Astrocyte (in vitro differentiated cells and primary cell): ENCODE measurements around the gene LYRM4.

Experiments used
- EZH2 ChIP-seq: IDR thresholded peaks from 2 replicates; pipeline ENCODE4 v1.6.1; 2012; ENCODE audit warnings: mild to moderate bottlenecking, low read length, inconsistent platforms; ENCODE audit not compliant: insufficient read depth
- TF ChIP-seq, protein P1 (sequence below): IDR thresholded peaks from 2 replicates; pipeline ENCODE4 v1.5.1; 2011; ENCODE audit warnings: low read depth, mild to moderate bottlenecking, inconsistent platforms, low read length, moderate library complexity; ENCODE audit not compliant: insufficient read depth

- TF ChIP-seq, protein P1, sequence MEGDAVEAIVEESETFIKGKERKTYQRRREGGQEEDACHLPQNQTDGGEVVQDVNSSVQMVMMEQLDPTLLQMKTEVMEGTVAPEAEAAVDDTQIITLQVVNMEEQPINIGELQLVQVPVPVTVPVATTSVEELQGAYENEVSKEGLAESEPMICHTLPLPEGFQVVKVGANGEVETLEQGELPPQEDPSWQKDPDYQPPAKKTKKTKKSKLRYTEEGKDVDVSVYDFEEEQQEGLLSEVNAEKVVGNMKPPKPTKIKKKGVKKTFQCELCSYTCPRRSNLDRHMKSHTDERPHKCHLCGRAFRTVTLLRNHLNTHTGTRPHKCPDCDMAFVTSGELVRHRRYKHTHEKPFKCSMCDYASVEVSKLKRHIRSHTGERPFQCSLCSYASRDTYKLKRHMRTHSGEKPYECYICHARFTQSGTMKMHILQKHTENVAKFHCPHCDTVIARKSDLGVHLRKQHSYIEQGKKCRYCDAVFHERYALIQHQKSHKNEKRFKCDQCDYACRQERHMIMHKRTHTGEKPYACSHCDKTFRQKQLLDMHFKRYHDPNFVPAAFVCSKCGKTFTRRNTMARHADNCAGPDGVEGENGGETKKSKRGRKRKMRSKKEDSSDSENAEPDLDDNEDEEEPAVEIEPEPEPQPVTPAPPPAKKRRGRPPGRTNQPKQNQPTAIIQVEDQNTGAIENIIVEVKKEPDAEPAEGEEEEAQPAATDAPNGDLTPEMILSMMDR: no peak
- no peak for TF ChIP-seq EZH2
Observed at GRCh38 chr6:5081182-5081581, 179.6 kb downstream of the LYRM4 start.
